ENCODE results near the gene YPEL1.

YPEL1 gene

GRCh38 chr22:21686634-21687393 is 48.8 kb downstream of the YPEL1 start:
- TF ChIP-seq, protein P1, sequence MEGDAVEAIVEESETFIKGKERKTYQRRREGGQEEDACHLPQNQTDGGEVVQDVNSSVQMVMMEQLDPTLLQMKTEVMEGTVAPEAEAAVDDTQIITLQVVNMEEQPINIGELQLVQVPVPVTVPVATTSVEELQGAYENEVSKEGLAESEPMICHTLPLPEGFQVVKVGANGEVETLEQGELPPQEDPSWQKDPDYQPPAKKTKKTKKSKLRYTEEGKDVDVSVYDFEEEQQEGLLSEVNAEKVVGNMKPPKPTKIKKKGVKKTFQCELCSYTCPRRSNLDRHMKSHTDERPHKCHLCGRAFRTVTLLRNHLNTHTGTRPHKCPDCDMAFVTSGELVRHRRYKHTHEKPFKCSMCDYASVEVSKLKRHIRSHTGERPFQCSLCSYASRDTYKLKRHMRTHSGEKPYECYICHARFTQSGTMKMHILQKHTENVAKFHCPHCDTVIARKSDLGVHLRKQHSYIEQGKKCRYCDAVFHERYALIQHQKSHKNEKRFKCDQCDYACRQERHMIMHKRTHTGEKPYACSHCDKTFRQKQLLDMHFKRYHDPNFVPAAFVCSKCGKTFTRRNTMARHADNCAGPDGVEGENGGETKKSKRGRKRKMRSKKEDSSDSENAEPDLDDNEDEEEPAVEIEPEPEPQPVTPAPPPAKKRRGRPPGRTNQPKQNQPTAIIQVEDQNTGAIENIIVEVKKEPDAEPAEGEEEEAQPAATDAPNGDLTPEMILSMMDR (IDR thresholded peaks at IDR 0.05), result no peak
- H3K27me3 ChIP-seq (ENCODE audit: control insufficient read depth, insufficient read depth, low read length), result no peaks in the 10 kb centered on the region
- no peaks in the 10 kb centered on the region for H3K79me2 ChIP-seq
- no peak overlapping the region for H3K4me2 ChIP-seq (ENCODE audit: low read length)
- no peak overlapping the region for H3K9ac ChIP-seq
- H3K9me3 ChIP-seq (ENCODE audit: control insufficient read depth, low read length), result no peaks in the 10 kb centered on the region
- H3K36me3 ChIP-seq (ENCODE audit: control insufficient read depth, insufficient read depth, low read length), result no peaks in the 10 kb centered on the region
- no peak overlapping the region for H3K4me3 ChIP-seq (ENCODE audit: low read depth, low read length)
- no peak overlapping the region for H2AFZ ChIP-seq
- no peaks in the 10 kb centered on the region for H3K4me1 ChIP-seq
- H3K27ac ChIP-seq, result no peak overlapping the region

DNA sequence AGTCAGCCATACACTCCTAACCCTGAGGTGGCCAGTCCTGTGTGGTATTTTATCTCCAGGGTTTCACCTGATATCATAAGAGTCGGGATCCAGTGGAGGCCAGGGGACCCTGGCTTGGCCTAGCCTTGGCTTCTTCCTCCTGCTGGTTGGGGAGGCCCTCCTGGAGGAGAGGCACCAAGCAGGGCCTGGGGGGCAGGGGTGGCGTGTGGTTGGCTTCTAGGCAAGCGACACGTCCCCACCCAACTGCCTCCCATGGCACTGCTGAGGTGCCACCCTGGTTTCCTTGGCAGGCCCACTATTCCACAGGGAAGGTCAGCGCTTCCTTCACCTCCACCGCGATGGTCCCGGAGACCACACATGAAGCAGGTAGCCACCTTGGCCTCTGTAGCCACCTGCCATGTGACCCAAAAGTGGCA is 49.4 kb downstream of the YPEL1 start:
- Histone ChIP-seq H2AFZ (no peak overlapping the region), H3K4me2 (ENCODE audit: low read length) (no peak overlapping the region), H3K4me1 (no peaks in the 10 kb centered on the region), H3K36me3 (ENCODE audit: control insufficient read depth, insufficient read depth, low read length) (no peaks in the 10 kb centered on the region), H3K9ac (no peak overlapping the region), H3K27ac (no peak overlapping the region), H3K27me3 (ENCODE audit: control insufficient read depth, insufficient read depth, low read length) (no peaks in the 10 kb centered on the region), H3K4me3 (ENCODE audit: low read depth, low read length) (no peak overlapping the region), H3K79me2 (no peaks in the 10 kb centered on the region), H3K9me3 (ENCODE audit: control insufficient read depth, low read length) (no peaks in the 10 kb centered on the region)
- TF ChIP-seq, protein P1 (IDR thresholded peaks at IDR 0.05), result no peak

DNA sequence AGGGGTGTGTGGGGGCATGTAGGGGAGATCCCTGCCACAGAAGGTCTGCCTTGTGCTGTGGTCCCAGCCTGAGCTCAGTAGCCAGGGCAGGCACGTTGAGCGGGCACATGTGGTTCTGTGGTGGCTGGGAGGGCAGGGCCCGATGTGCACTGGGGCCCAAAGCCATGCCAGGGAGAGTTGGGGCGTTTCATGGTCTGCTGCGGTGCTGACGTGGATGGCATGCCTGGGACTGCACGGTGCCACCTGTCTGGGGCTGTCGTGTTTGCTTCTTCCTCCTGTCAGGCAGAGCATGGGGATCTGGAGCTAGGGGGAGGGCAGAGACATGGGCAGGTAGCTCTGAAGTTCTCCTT is 50.5 kb downstream of the YPEL1 start:
- Histone ChIP-seq H3K9me3 (ENCODE audit: control insufficient read depth, low read length) (no peaks in the 10 kb centered on the region), H3K4me2 (ENCODE audit: low read length) (no peak overlapping the region), H3K79me2 (no peaks in the 10 kb centered on the region), H2AFZ (no peak overlapping the region), H3K4me3 (ENCODE audit: low read depth, low read length) (no peak overlapping the region), H3K36me3 (ENCODE audit: control insufficient read depth, insufficient read depth, low read length) (no peaks in the 10 kb centered on the region), H3K4me1 (no peaks in the 10 kb centered on the region), H3K9ac (no peak overlapping the region), H3K27ac (no peak overlapping the region), H3K27me3 (ENCODE audit: control insufficient read depth, insufficient read depth, low read length) (no peaks in the 10 kb centered on the region)
- TF ChIP-seq, protein P1 (IDR thresholded peaks at IDR 0.05), result no peak

DNA sequence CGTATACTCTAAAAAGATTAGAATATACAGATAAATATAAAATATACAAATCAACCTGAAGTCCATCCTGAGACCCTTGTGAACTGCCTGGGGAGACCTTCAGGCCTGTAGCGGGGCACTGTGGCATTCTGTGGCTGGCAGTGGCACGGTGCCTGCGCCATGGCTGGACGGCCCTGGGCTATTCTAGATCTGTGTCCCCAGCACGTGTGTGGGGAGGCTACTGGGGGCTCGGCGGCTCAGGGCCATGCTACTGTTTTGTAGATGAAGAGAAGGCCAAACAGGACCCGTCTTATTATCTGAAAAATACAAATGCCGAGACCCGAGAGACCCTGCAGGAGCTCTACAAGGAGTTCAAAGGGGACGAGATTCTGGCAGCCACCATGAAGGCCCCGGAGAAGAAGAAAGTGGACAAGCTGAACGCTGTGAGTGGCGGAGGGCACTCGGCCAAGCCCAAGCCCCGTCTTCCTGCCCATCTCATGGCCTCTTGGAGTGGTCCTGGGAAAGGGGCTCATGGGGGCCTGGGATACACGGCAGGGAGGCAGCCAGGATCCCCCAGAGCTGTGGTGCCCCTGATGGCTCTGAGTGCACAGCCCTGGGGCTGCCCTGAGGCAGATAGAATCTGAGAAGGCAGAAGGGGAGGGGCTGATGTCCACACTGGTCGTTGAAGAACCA is 51.0 kb downstream of the YPEL1 start:
- Histone ChIP-seq H3K79me2 (no peaks in the 10 kb centered on the region), H3K9ac (no peak overlapping the region), H3K4me2 (ENCODE audit: low read length) (no peak overlapping the region), H2AFZ (no peak overlapping the region), H3K4me3 (ENCODE audit: low read depth, low read length) (no peak overlapping the region), H3K27me3 (ENCODE audit: control insufficient read depth, insufficient read depth, low read length) (no peaks in the 10 kb centered on the region), H3K36me3 (ENCODE audit: control insufficient read depth, insufficient read depth, low read length) (no peaks in the 10 kb centered on the region), H3K4me1 (no peaks in the 10 kb centered on the region), H3K9me3 (ENCODE audit: control insufficient read depth, low read length) (no peaks in the 10 kb centered on the region), H3K27ac (no peak overlapping the region)
- TF ChIP-seq, protein P1 (IDR thresholded peaks at IDR 0.05), result no peak

All from parathyroid adenoma (tissue), 2 donors.